Amniotic epithelial cell (primary cell): ENCODE measurements around the gene FAM107B.

ENCODE experiments used
- DNase-seq: peaks from one replicate; pipeline ENCODE4 v3.0.0-alpha.2; 2010; ENCODE audit warnings: low read depth

Gene FAM107B

GRCh38 chr10:14736043-14736442 lies 38.7 kb downstream of the FAM107B start:
- no peak for DNase-seq

- no peak for DNase-seq
These were observed 42.7 kb downstream of the FAM107B start for GRCh38 chr10:14731875-14732512.

- DNase-seq = no peak
These were observed 46.4 kb downstream of the FAM107B start for GRCh38 chr10:14728346-14728745.

GRCh38 chr10:14727924-14728323 lies 46.8 kb downstream of the FAM107B start:
- DNase-seq = no peak

GRCh38 chr10:14727465-14727864 lies 47.2 kb downstream of the FAM107B start:
- no peak for DNase-seq

GRCh38 chr10:14724931-14725330 lies 49.8 kb downstream of the FAM107B start:
- no peak for DNase-seq

GRCh38 chr10:14723052-14723689 lies 51.5 kb downstream of the FAM107B start:
- DNase-seq = no peak

- DNase-seq = no peak
These were observed 57.1 kb downstream of the FAM107B start for GRCh38 chr10:14717552-14717951.

- peak; percentile 64 for DNase-seq
These were observed 61.7 kb downstream of the FAM107B start for GRCh38 chr10:14712991-14713424.

- DNase-seq = peak; percentile 5
These were observed 65.4 kb downstream of the FAM107B start for GRCh38 chr10:14709344-14709743.

- no peak for DNase-seq
These were observed 67.2 kb downstream of the FAM107B start for GRCh38 chr10:14707481-14707880.

GRCh38 chr10:14705548-14706230 lies 69.0 kb downstream of the FAM107B start:
- peak; percentile 53 for DNase-seq

- DNase-seq = no peak
These were observed 71.1 kb downstream of the FAM107B start for GRCh38 chr10:14703631-14704001.

- DNase-seq = no peak
These were observed 73.2 kb downstream of the FAM107B start for GRCh38 chr10:14701466-14701865.

GRCh38 chr10:14700546-14700945 lies 74.2 kb downstream of the FAM107B start:
- no peak for DNase-seq

- DNase-seq = no peak
These were observed 75.2 kb downstream of the FAM107B start for GRCh38 chr10:14699482-14699881.

GRCh38 chr10:14698829-14699170 lies 75.9 kb downstream of the FAM107B start:
- no peak for DNase-seq

- DNase-seq = peak; percentile 82
These were observed 76.4 kb downstream of the FAM107B start for GRCh38 chr10:14698111-14698828.

- DNase-seq = no peak
These were observed 77.4 kb downstream of the FAM107B start for GRCh38 chr10:14697281-14697680.

- no peak for DNase-seq
These were observed 77.9 kb downstream of the FAM107B start for GRCh38 chr10:14696821-14697220.

GRCh38 chr10:14695847-14696480 lies 78.7 kb downstream of the FAM107B start:
- no peak for DNase-seq

GRCh38 chr10:14693891-14694290 lies 80.8 kb downstream of the FAM107B start:
- no peak for DNase-seq
